OCI-LY3 (cell line): ENCODE results near the gene MS4A6E.
"Not testable (repeated sequence)": the region's sequence is repeated elsewhere in the genome, so short reads cannot be mapped to it uniquely, and the experiment has no call there.

Source experiments
- H2AFZ ChIP-seq: fragments of 200-600, 300-600 bp; shearing (Covaris generic); 2 replicates; pipeline ENCODE4 v1.6.0; 2014; ENCODE audit warnings: antibody characterized with exemption, low read depth, low read length
- H3K27ac ChIP-seq: fragments of 200-600, 300-600 bp; sonication (generic); 2 replicates; pipeline ENCODE4 v1.5.1; 2014; ENCODE audit warnings: mild to moderate bottlenecking, low read length, moderate library complexity, mixed read lengths
- H3K27me3 ChIP-seq: fragments of 200-600, 300-600 bp; sonication (generic); 2 replicates; pipeline ENCODE4 v1.6.1; 2014; ENCODE audit warnings: low read depth, low read length, mixed read lengths
- H3K36me3 ChIP-seq: fragments of 200-600, 300-600 bp; sonication (generic); replicated peaks from 2 replicates; pipeline ENCODE3; 2014; ENCODE audit warnings: low read depth, low read length, mixed read lengths
- H3K4me1 ChIP-seq: fragments of 300-600, 200-600 bp; sonication (generic); 2 replicates; pipeline ENCODE4 v1.6.1; 2014; ENCODE audit warnings: low read length, mixed read lengths
- H3K4me2 ChIP-seq: fragments of 200-600, 300-600 bp; sonication (generic); 2 replicates; pipeline ENCODE4 v1.6.1; 2014; ENCODE audit warnings: low read length, mixed read lengths
- H3K4me3 ChIP-seq: fragments of 300-600, 200-600 bp; sonication (generic); 2 replicates; pipeline ENCODE4 v1.5.1; 2014; ENCODE audit warnings: antibody characterized with exemption, mild to moderate bottlenecking, low read length, moderate library complexity
- H3K79me2 ChIP-seq: fragments of 300-600, 200-600 bp; shearing (Covaris generic); 2 replicates; pipeline ENCODE4 v1.6.1; 2014; ENCODE audit warnings: mild to moderate bottlenecking, low read length, mixed read lengths
- H3K9ac ChIP-seq: fragments of 300-600, 200-600 bp; shearing (Covaris generic); 2 replicates; pipeline ENCODE4 v1.6.0; 2014; ENCODE audit warnings: mild to moderate bottlenecking, low read length, moderate library complexity
- H3K9me3 ChIP-seq: fragments of 200-600, 300-600 bp; shearing (Covaris generic); 2 replicates; pipeline ENCODE4 v1.6.1; 2014; ENCODE audit warnings: low read length, mixed read lengths; ENCODE audit not compliant: insufficient read depth
- H4K20me1 ChIP-seq: fragments of 200-600, 300-600 bp; sonication (generic); 2 replicates; pipeline ENCODE4 v1.6.1; 2016; ENCODE audit warnings: low read length, mixed read lengths; ENCODE audit not compliant: insufficient read depth
- EZH2phosphoT487 ChIP-seq: fragments of 200-600 bp; shearing (Covaris generic); IDR thresholded peaks from 2 replicates; pipeline ENCODE4 v1.6.1; 2018; ENCODE audit warnings: antibody characterized with exemption, mixed run types, low read depth
- TF ChIP-seq, protein P1 (sequence below): fragments of 200-600, 300-600 bp; sonication (generic); IDR thresholded peaks from 2 replicates; pipeline ENCODE4 v1.5.1; 2014; ENCODE audit warnings: antibody characterized with exemption, low read length, low read depth

MS4A6E gene

DNA sequence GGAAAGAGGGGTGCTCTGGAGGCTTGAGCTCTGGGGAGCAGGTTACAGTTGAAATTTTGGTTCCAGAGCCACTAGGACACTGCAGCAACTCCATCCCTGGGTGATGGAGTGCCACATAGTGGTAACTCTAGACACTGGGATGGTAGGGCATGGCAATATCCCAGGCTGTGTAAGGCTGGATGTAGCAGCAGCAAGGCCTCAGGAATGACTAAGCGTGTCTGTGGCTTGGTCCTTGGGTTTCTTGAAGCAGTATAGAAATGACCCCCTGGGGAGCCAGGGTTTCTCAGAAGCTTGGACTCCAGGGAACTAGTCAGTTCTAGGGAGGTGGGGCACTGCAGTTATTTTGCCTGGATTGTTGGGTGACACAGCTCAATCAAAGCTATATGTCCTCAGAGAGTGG is 38.5 kb upstream of the MS4A6E start:
- TF ChIP-seq, protein P1, sequence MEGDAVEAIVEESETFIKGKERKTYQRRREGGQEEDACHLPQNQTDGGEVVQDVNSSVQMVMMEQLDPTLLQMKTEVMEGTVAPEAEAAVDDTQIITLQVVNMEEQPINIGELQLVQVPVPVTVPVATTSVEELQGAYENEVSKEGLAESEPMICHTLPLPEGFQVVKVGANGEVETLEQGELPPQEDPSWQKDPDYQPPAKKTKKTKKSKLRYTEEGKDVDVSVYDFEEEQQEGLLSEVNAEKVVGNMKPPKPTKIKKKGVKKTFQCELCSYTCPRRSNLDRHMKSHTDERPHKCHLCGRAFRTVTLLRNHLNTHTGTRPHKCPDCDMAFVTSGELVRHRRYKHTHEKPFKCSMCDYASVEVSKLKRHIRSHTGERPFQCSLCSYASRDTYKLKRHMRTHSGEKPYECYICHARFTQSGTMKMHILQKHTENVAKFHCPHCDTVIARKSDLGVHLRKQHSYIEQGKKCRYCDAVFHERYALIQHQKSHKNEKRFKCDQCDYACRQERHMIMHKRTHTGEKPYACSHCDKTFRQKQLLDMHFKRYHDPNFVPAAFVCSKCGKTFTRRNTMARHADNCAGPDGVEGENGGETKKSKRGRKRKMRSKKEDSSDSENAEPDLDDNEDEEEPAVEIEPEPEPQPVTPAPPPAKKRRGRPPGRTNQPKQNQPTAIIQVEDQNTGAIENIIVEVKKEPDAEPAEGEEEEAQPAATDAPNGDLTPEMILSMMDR = no peak
- TF ChIP-seq EZH2phosphoT487 = no peak
- Histone ChIP-seq H3K36me3 (no peaks in the 10 kb centered on the region), H3K27me3 (no peaks in the 10 kb centered on the region), H2AFZ (no peak overlapping the region), H4K20me1 (no peaks in the 10 kb centered on the region), H3K4me1 (no peaks in the 10 kb centered on the region), H3K4me2 (no peak overlapping the region), H3K4me3 (no peak overlapping the region), H3K9me3 (peaks cover 3% of the 10 kb centered on the region; the same call in 1 of the 2 replicates), H3K9ac (no peak overlapping the region), H3K27ac (no peak overlapping the region), H3K79me2 (no peaks in the 10 kb centered on the region)

DNA sequence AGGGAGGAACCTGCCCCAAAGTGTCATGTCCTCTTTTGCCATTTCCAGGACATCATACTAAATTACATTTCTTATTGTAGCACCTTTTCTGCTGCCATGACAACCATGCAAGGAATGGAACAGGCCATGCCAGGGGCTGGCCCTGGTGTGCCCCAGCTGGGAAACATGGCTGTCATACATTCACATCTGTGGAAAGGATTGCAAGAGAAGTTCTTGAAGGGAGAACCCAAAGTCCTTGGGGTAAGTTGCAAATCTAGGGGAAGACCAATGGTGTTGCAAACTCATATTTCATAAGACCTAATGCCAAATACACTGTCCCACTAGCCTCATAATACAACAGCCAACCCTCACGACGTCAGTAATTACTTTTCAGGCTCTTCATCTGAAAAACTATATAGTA is 34.9 kb upstream of the MS4A6E start:
- Histone ChIP-seq H3K79me2 (no peaks in the 10 kb centered on the region), H3K9ac (no peak overlapping the region), H3K4me1 (no peaks in the 10 kb centered on the region), H2AFZ (no peak overlapping the region), H3K4me2 (no peak overlapping the region), H3K36me3 (no peaks in the 10 kb centered on the region), H4K20me1 (no peaks in the 10 kb centered on the region), H3K9me3 (peaks cover 3% of the 10 kb centered on the region; the same call in 1 of the 2 replicates), H3K4me3 (no peak overlapping the region), H3K27me3 (no peaks in the 10 kb centered on the region), H3K27ac (no peak overlapping the region)
- no peak for TF ChIP-seq EZH2phosphoT487
- TF ChIP-seq, protein P1 = no peak

DNA sequence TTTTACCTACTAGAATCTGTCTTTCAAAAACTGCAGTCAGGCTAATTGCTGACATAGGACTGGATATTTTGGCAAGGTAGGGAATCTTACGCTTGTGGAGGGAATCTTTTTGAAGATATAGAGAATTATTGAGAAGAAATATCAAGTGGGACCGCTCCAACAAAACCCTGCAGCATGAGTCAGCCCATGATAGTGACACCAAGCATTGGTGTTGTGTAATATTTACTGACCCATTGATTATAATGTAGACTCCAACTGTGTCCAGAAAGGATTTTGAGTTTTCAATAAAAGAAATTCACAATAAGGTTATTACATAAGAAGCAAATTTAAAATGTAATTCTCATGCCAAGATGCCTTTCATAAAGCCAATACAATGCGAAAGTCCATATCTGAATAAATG is 25.9 kb upstream of the MS4A6E start:
- H3K36me3 ChIP-seq = peaks cover under 1% of the 10 kb centered on the region
- no peaks in the 10 kb centered on the region for H3K4me1 ChIP-seq
- TF ChIP-seq EZH2phosphoT487 = no peak
- H3K79me2 ChIP-seq = no peaks in the 10 kb centered on the region
- no peaks in the 10 kb centered on the region for H3K9me3 ChIP-seq
- no peaks in the 10 kb centered on the region for H4K20me1 ChIP-seq
- H3K27me3 ChIP-seq = no peaks in the 10 kb centered on the region
- no peak overlapping the region for H3K9ac ChIP-seq
- H3K4me3 ChIP-seq = no peak overlapping the region
- H2AFZ ChIP-seq = no peak overlapping the region
- H3K4me2 ChIP-seq = no peak overlapping the region
- no peak overlapping the region for H3K27ac ChIP-seq

DNA sequence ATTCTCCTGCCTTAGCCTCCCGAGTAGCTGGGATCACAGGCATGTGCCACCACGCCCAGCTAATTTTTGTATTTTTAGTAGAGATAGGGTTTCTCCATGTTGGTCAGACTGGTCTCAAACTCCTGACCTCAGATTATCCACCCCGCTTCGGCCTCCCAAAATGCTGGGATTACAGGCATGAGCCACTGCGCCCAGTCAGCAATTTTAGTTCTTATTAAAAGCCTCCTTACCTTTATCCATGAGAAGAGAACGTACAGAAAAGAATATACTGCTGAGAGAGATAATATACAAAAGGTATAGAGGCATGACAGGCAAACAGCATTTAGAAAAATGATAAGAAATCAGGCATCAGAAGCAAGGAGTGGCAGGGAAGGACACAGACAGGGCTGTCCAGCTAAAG is 25.2 kb upstream of the MS4A6E start:
- not testable (repeated sequence) for H3K27ac ChIP-seq, H3K27me3 ChIP-seq, H3K36me3 ChIP-seq, H3K9ac ChIP-seq, H4K20me1 ChIP-seq, H2AFZ ChIP-seq, H3K4me1 ChIP-seq, H3K4me3 ChIP-seq, H3K9me3 ChIP-seq, H3K4me2 ChIP-seq, H3K79me2 ChIP-seq

DNA sequence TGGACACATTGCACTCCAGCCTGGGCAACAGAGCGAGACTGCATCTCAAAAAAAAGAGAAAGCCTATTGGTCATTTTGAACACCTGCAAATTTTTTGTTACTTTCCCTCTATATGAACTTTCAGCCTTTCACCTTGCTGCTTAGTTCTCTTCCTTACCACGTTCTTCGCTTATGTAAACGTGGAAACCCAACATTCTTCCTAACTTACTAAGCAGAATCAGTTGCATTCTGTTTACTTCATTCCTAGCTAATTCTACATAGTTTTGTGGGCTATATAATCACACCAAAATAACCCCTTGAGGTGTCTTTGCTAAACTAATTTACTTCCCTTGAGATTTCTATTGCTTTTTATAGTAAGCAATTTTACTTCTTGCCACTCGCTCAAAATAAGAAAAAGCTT is 23.4 kb upstream of the MS4A6E start:
- Histone ChIP-seq H3K79me2 (no peaks in the 10 kb centered on the region), H3K4me2 (no peak overlapping the region), H3K36me3 (peaks cover 21% of the 10 kb centered on the region), H3K4me3 (no peak overlapping the region), H3K27ac (no peak overlapping the region), H4K20me1 (no peaks in the 10 kb centered on the region), H3K9me3 (no peaks in the 10 kb centered on the region), H2AFZ (no peak overlapping the region), H3K9ac (no peak overlapping the region), H3K27me3 (no peaks in the 10 kb centered on the region), H3K4me1 (peaks cover 20% of the 10 kb centered on the region)
- TF ChIP-seq, protein P1 = no peak
- TF ChIP-seq EZH2phosphoT487 = no peak
